ENCODE data around the gene NPHP3.

- TF ChIP-seq POLR2AphosphoS5 (IDR thresholded peaks at IDR 0.05; ENCODE audit: low read depth): peak; percentile 76; the same call in 1 of the 2 replicates
- TF ChIP-seq, protein P1, sequence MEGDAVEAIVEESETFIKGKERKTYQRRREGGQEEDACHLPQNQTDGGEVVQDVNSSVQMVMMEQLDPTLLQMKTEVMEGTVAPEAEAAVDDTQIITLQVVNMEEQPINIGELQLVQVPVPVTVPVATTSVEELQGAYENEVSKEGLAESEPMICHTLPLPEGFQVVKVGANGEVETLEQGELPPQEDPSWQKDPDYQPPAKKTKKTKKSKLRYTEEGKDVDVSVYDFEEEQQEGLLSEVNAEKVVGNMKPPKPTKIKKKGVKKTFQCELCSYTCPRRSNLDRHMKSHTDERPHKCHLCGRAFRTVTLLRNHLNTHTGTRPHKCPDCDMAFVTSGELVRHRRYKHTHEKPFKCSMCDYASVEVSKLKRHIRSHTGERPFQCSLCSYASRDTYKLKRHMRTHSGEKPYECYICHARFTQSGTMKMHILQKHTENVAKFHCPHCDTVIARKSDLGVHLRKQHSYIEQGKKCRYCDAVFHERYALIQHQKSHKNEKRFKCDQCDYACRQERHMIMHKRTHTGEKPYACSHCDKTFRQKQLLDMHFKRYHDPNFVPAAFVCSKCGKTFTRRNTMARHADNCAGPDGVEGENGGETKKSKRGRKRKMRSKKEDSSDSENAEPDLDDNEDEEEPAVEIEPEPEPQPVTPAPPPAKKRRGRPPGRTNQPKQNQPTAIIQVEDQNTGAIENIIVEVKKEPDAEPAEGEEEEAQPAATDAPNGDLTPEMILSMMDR (IDR thresholded peaks at IDR 0.05; ENCODE audit: insufficient read depth, low read length): no peak
Measured at GRCh38 chr3:132660052-132660810, 62.0 kb downstream of the NPHP3 start, which contains the start of gene UBA5.
